Activated CD4-positive, CD25-positive, alpha-beta regulatory T cell treated with anti-CD3 and anti-CD28 coated beads, Interleukin-2, amount 50 U/mL, for 72 hours (primary cell): ENCODE results near the gene DUS2.
"Not testable (repeated sequence)": the region's sequence is repeated elsewhere in the genome, so short reads cannot be mapped to it uniquely, and the experiment has no call there.

ENCODE experiments used
- DNase-seq: peaks from one replicate; pipeline ENCODE4 v3.0.0; 2021

Gene DUS2

GRCh38 chr16:68093816-68094613, 70.9 kb downstream of the DUS2 start:
- DNase-seq: no peak

GRCh38 chr16:68094614-68094934, 71.5 kb downstream of the DUS2 start:
- no peak for DNase-seq

- DNase-seq: no peak
Measured at GRCh38 chr16:68096491-68096890, 73.4 kb downstream of the DUS2 start.

GRCh38 chr16:68097088-68097487, 74.0 kb downstream of the DUS2 start:
- DNase-seq: no peak

- DNase-seq: no peak
Measured at GRCh38 chr16:68097895-68098294, 74.8 kb downstream of the DUS2 start.

- no peak for DNase-seq
Measured at GRCh38 chr16:68100488-68100887, 77.4 kb downstream of the DUS2 start.

- DNase-seq: no peak
Measured at GRCh38 chr16:68105611-68106010, 82.5 kb downstream of the DUS2 start.

- DNase-seq: not testable (repeated sequence)
Measured at GRCh38 chr16:68107230-68107928, 84.3 kb downstream of the DUS2 start.

- DNase-seq: not testable (repeated sequence)
Measured at GRCh38 chr16:68109156-68109555, 86.1 kb downstream of the DUS2 start.

- not testable (repeated sequence) for DNase-seq
Measured at GRCh38 chr16:68110611-68111010, 87.5 kb downstream of the DUS2 start.

GRCh38 chr16:68111379-68111778, 88.3 kb downstream of the DUS2 start:
- DNase-seq: no peak

- no peak for DNase-seq
Measured at GRCh38 chr16:68113059-68113761, 90.1 kb downstream of the DUS2 start.

GRCh38 chr16:68113765-68114240, 90.7 kb downstream of the DUS2 start:
- DNase-seq: no peak

GRCh38 chr16:68114939-68115338, 91.9 kb downstream of the DUS2 start:
- DNase-seq: not testable (repeated sequence)

- DNase-seq: no peak
Measured at GRCh38 chr16:68115851-68116250, 92.8 kb downstream of the DUS2 start.

GRCh38 chr16:68116256-68116867, 93.3 kb downstream of the DUS2 start:
- no peak for DNase-seq

GRCh38 chr16:68117884-68118283, 94.8 kb downstream of the DUS2 start:
- no peak for DNase-seq

GRCh38 chr16:68118954-68119353, 95.9 kb downstream of the DUS2 start:
- not testable (repeated sequence) for DNase-seq

GRCh38 chr16:68120496-68120895, 97.4 kb downstream of the DUS2 start:
- DNase-seq: not testable (repeated sequence)

GRCh38 chr16:68126395-68126794, 103.3 kb downstream of the DUS2 start:
- no peak for DNase-seq

GRCh38 chr16:68128577-68129305, 105.7 kb downstream of the DUS2 start:
- DNase-seq: no peak
